ENCODE data around the gene NABP2.

DNA sequence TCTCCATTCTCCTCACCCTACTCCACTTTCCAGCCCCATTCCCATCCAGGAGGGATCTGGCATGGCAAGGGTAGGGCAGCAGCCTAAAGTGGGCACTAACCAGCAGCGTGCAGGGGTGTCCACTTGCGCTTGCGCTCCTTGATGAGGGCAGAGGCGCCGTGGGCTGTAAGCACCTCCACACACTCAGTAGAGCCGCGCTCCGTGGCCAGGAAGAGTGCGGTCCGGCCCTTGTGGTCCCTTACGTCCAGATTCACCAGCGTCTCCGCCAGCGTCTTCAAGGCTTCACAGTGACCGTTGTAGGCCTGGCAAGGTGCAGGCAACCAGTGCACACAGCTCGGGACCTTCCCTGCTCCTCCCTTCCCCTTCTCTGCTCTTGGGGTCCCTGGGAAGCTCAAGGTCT is 23.8 kb downstream of the NABP2 start:
- TF ChIP-seq, protein P1, sequence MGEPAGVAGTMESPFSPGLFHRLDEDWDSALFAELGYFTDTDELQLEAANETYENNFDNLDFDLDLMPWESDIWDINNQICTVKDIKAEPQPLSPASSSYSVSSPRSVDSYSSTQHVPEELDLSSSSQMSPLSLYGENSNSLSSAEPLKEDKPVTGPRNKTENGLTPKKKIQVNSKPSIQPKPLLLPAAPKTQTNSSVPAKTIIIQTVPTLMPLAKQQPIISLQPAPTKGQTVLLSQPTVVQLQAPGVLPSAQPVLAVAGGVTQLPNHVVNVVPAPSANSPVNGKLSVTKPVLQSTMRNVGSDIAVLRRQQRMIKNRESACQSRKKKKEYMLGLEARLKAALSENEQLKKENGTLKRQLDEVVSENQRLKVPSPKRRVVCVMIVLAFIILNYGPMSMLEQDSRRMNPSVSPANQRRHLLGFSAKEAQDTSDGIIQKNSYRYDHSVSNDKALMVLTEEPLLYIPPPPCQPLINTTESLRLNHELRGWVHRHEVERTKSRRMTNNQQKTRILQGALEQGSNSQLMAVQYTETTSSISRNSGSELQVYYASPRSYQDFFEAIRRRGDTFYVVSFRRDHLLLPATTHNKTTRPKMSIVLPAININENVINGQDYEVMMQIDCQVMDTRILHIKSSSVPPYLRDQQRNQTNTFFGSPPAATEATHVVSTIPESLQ (CRISPR knock-in tag; IDR thresholded peaks at IDR 0.05) = no peak
- TF ChIP-seq, protein P2, sequence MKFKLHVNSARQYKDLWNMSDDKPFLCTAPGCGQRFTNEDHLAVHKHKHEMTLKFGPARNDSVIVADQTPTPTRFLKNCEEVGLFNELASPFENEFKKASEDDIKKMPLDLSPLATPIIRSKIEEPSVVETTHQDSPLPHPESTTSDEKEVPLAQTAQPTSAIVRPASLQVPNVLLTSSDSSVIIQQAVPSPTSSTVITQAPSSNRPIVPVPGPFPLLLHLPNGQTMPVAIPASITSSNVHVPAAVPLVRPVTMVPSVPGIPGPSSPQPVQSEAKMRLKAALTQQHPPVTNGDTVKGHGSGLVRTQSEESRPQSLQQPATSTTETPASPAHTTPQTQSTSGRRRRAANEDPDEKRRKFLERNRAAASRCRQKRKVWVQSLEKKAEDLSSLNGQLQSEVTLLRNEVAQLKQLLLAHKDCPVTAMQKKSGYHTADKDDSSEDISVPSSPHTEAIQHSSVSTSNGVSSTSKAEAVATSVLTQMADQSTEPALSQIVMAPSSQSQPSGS (CRISPR knock-in tag; IDR thresholded peaks at IDR 0.05; ENCODE audit: borderline replicate concordance, low read depth) = no peak
- TF ChIP-seq, protein P3, sequence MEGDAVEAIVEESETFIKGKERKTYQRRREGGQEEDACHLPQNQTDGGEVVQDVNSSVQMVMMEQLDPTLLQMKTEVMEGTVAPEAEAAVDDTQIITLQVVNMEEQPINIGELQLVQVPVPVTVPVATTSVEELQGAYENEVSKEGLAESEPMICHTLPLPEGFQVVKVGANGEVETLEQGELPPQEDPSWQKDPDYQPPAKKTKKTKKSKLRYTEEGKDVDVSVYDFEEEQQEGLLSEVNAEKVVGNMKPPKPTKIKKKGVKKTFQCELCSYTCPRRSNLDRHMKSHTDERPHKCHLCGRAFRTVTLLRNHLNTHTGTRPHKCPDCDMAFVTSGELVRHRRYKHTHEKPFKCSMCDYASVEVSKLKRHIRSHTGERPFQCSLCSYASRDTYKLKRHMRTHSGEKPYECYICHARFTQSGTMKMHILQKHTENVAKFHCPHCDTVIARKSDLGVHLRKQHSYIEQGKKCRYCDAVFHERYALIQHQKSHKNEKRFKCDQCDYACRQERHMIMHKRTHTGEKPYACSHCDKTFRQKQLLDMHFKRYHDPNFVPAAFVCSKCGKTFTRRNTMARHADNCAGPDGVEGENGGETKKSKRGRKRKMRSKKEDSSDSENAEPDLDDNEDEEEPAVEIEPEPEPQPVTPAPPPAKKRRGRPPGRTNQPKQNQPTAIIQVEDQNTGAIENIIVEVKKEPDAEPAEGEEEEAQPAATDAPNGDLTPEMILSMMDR (IDR thresholded peaks at IDR 0.05) = no peak
- no peak for TF ChIP-seq TP53 (CRISPR knock-in tag; IDR thresholded peaks at IDR 0.05)
- TF ChIP-seq NR2C2 (CRISPR knock-in tag; IDR thresholded peaks at IDR 0.05) = no peak
- TF ChIP-seq TCF7 (CRISPR knock-in tag; IDR thresholded peaks at IDR 0.05; ENCODE audit: low read depth) = no peak
- TF ChIP-seq, protein P4, sequence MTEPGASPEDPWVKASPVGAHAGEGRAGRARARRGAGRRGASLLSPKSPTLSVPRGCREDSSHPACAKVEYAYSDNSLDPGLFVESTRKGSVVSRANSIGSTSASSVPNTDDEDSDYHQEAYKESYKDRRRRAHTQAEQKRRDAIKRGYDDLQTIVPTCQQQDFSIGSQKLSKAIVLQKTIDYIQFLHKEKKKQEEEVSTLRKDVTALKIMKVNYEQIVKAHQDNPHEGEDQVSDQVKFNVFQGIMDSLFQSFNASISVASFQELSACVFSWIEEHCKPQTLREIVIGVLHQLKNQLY (CRISPR knock-in tag; IDR thresholded peaks at IDR 0.05) = no peak
- TF ChIP-seq, protein P5, sequence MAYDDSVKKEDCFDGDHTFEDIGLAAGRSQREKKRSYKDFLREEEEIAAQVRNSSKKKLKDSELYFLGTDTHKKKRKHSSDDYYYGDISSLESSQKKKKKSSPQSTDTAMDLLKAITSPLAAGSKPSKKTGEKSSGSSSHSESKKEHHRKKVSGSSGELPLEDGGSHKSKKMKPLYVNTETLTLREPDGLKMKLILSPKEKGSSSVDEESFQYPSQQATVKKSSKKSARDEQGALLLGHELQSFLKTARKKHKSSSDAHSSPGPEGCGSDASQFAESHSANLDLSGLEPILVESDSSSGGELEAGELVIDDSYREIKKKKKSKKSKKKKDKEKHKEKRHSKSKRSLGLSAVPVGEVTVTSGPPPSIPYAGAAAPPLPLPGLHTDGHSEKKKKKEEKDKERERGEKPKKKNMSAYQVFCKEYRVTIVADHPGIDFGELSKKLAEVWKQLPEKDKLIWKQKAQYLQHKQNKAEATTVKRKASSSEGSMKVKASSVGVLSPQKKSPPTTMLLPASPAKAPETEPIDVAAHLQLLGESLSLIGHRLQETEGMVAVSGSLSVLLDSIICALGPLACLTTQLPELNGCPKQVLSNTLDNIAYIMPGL (CRISPR knock-in tag; IDR thresholded peaks at IDR 0.05) = no peak
- TF ChIP-seq ZNF121 (CRISPR knock-in tag; IDR thresholded peaks at IDR 0.05) = no peak

Measured in WTC11 (cell line).